Peyer's patch (tissue), 4 donors: ENCODE data around the gene SLC35A2. TPM values are rescaled to one million over a fixed set of nuclear protein-coding genes. Genes with fewer than 3 reads are reported as not detected.

ENCODE experiments used
- DNase-seq, 3 donors: peaks; one replicate each; pipeline ENCODE4 v3.0.0-alpha.2; 2017 to 2019
- H3K27ac ChIP-seq, 4 donors: fragments of 200-600 bp; sonication (generic); one replicate each; pipeline ENCODE4 v1.5.1; 2016 to 2019
- H3K27me3 ChIP-seq, 2 donors: fragments of 200-600 bp; sonication (generic); one replicate each; pipeline ENCODE4 v1.5.1; 2019
- H3K36me3 ChIP-seq, 3 donors: fragments of 200-600 bp; sonication (generic); one replicate each; pipeline ENCODE4 v1.5.1; 2016 to 2019
- H3K4me1 ChIP-seq, 4 donors: fragments of 200-600 bp; sonication (generic); one replicate each; pipeline ENCODE4 v1.5.1; 2016 to 2019
- H3K4me3 ChIP-seq, 4 donors: fragments of 200-600 bp; sonication (generic); 1 replicate in 3 of 4; 2 replicates in 1 of 4; pipeline ENCODE4 v1.5.1; 2016 to 2019; ENCODE audit warnings: mild to moderate bottlenecking in 1 of 4
- H3K9me3 ChIP-seq, 4 donors: fragments of 200-600 bp; sonication (generic); one replicate each; pipeline ENCODE4 v1.5.1; 2016 to 2019; ENCODE audit warnings: mild to moderate bottlenecking in 1 of 4
- CTCF ChIP-seq, 6 experiments: fragments of 450-650 bp in 4 of 6; fragments of 200-600 bp in 2 of 6; sonication (generic) in 1 of 6; IDR thresholded peaks; one replicate each; pipeline ENCODE4 v1.5.1; 2017 to 2019; ENCODE audit warnings: antibody characterized with exemption in 6 of 6, mild to moderate bottlenecking in 3 of 6, moderate library complexity in 1 of 6
- POLR2A ChIP-seq, 2 donors: fragments of 450-650 bp; IDR thresholded peaks; one replicate each; pipeline ENCODE4 v1.5.1; 2017; ENCODE audit warnings: antibody characterized with exemption in 2 of 2, mild to moderate bottlenecking in 2 of 2, moderate library complexity in 2 of 2
- total RNA-seq, 4 donors: library from RNA; depleted of rRNA; stranded (reverse); fragments of >200 nt; gene quantifications; one replicate each; pipeline ENCODE4 v1.1.0, GENCODE V29; 2016

SLC35A2 gene
- 10 to 100 TPM; 14.0 to 43.3 (median 21.5) TPM for total RNA-seq

GRCh38 chrX:48911412-48912182 is at the start of gene SLC35A2:
Gene SLC35A2 (minus strand): TSS chrX:48911646. CDS start chrX:48911636, 10 bp downstream.
- H3K4me3 ChIP-seq = peak within 1 kb of the TSS; percentile 59 to 82 (median 70)
- DNase-seq = peak; percentile 84 to 93 (median 88)

GRCh38 chrX:48960291-48960690 is 48.8 kb upstream of the SLC35A2 start:
- Histone ChIP-seq H3K9me3 (no peaks in the 10 kb centered on the region), H3K36me3 (peaks cover 0 to 6% (median 0%) of the 10 kb centered on the region in 3 donors), H3K27ac (peak overlapping the region in 1 of 4 donors; percentile 85), H3K4me3 (no peak overlapping the region), H3K4me1 (peaks cover 0 to 12% (median 5%) of the 10 kb centered on the region in 4 donors), H3K27me3 (no peaks in the 10 kb centered on the region)
- no peak for TF ChIP-seq CTCF (IDR thresholded peaks at IDR 0.05)
- no peak for TF ChIP-seq POLR2A (IDR thresholded peaks at IDR 0.05)
- DNase-seq = peak in 2 of 3 donors; percentile 38 to 55

More at GRCh38 chrX:48911412-48912182, at the start of gene SLC35A2:
- TF ChIP-seq CTCF (IDR thresholded peaks at IDR 0.05) (no peak), POLR2A (IDR thresholded peaks at IDR 0.05) (peak; percentile 59 to 64)
- Histone ChIP-seq H3K27ac (peak within 1 kb of the TSS; percentile 75 to 92 (median 86)), H3K4me1 (peaks cover 0 to 2% (median 0%) of the 10 kb centered on the region in 4 donors), H3K27me3 (no peaks in the 10 kb centered on the region), H3K36me3 (peaks cover 0 to 8% (median 0%) of the 10 kb centered on the region in 3 donors), H3K9me3 (no peaks in the 10 kb centered on the region)

GRCh38 chrX:48958635-48959094 is 47.2 kb upstream of the SLC35A2 start:
- Histone ChIP-seq H3K27ac (peak overlapping the region; percentile 85 to 97 (median 95)), H3K27me3 (no peaks in the 10 kb centered on the region), H3K36me3 (peaks cover 0 to 7% (median 0%) of the 10 kb centered on the region in 3 donors), H3K9me3 (no peaks in the 10 kb centered on the region), H3K4me3 (peak overlapping the region; percentile 54 to 80 (median 60)), H3K4me1 (peaks cover 0 to 25% (median 5%) of the 10 kb centered on the region in 4 donors)
- peak in 2 of 3 donors; percentile 63 to 70 for DNase-seq
- no peak for TF ChIP-seq CTCF (IDR thresholded peaks at IDR 0.05)
- peak in 1 of 2 donors; percentile 14 for TF ChIP-seq POLR2A (IDR thresholded peaks at IDR 0.05)

- H3K4me1 ChIP-seq = peaks cover 0 to 25% (median 5%) of the 10 kb centered on the region in 4 donors
- H3K36me3 ChIP-seq = peaks cover 0 to 7% (median 0%) of the 10 kb centered on the region in 3 donors
- H3K4me3 ChIP-seq = peak overlapping the region; percentile 58 to 80 (median 62)
- DNase-seq = peak; percentile 92 to 97 (median 92)
- TF ChIP-seq POLR2A (IDR thresholded peaks at IDR 0.05) = peak; percentile 44 to 71
- no peak for TF ChIP-seq CTCF (IDR thresholded peaks at IDR 0.05)
- H3K9me3 ChIP-seq = no peaks in the 10 kb centered on the region
- H3K27ac ChIP-seq = peak overlapping the region; percentile 85 to 97 (median 95)
- no peaks in the 10 kb centered on the region for H3K27me3 ChIP-seq
Observed at GRCh38 chrX:48957827-48958634, 46.6 kb upstream of the SLC35A2 start.

GRCh38 chrX:48957477-48957826 is 46.0 kb upstream of the SLC35A2 start, which contains the start of gene OTUD5:
Gene OTUD5 (minus strand): TSS chrX:48957607. CDS start chrX:48957570, 37 bp downstream.
- H3K4me1 ChIP-seq = peaks cover 0 to 25% (median 5%) of the 10 kb centered on the region in 4 donors
- TF ChIP-seq CTCF (IDR thresholded peaks at IDR 0.05) = no peak
- peak in 1 of 2 donors; percentile 19 for TF ChIP-seq POLR2A (IDR thresholded peaks at IDR 0.05)
- DNase-seq = peak in 1 of 3 donors; percentile 83
- H3K27ac ChIP-seq = peak within 1 kb of the TSS; percentile 85 to 97 (median 95)
- H3K4me3 ChIP-seq = peak within 1 kb of the TSS; percentile 58 to 80 (median 62)
- H3K36me3 ChIP-seq = peaks cover 0 to 7% (median 0%) of the 10 kb centered on the region in 3 donors
- H3K9me3 ChIP-seq = no peaks in the 10 kb centered on the region
- H3K27me3 ChIP-seq = no peaks in the 10 kb centered on the region
